ENCODE results near the gene SENP5.
"Not testable (repeated sequence)": the region's sequence is repeated elsewhere in the genome, so short reads cannot be mapped to it uniquely, and the experiment has no call there.

The SENP5 gene

GRCh38 chr3:196867507-196868296 lies at the start of gene SENP5:
SENP5 (plus strand) TSS chr3:196867920; CDS start chr3:196885182, 17,262 bp downstream.
- peak; percentile 91 for DNase-seq

- DNase-seq = no peak
Observed at GRCh38 chr3:196821806-196822355, 45.8 kb upstream of the SENP5 start.

GRCh38 chr3:196829651-196830050 lies 38.1 kb upstream of the SENP5 start:
- not testable (repeated sequence) for DNase-seq

GRCh38 chr3:196835086-196835485 lies 32.6 kb upstream of the SENP5 start:
- no peak for DNase-seq

GRCh38 chr3:196836626-196837025 lies 31.1 kb upstream of the SENP5 start:
- not testable (repeated sequence) for DNase-seq

- DNase-seq = peak; percentile 71
Observed at GRCh38 chr3:196837819-196838420, 29.8 kb upstream of the SENP5 start.

- DNase-seq = not testable (repeated sequence)
Observed at GRCh38 chr3:196839351-196839750, 28.4 kb upstream of the SENP5 start.

GRCh38 chr3:196842567-196843434 lies 24.9 kb upstream of the SENP5 start:
- DNase-seq = no peak

- DNase-seq = no peak
Observed at GRCh38 chr3:196843435-196844110, 24.1 kb upstream of the SENP5 start.

GRCh38 chr3:196844235-196845219 lies 23.2 kb upstream of the SENP5 start:
- DNase-seq = not testable (repeated sequence)

GRCh38 chr3:196848375-196848774 lies 19.3 kb upstream of the SENP5 start:
- DNase-seq = not testable (repeated sequence)

- DNase-seq = no peak
Observed at GRCh38 chr3:196849180-196849741, 18.5 kb upstream of the SENP5 start.

GRCh38 chr3:196863000-196863399 lies 4.7 kb upstream of the SENP5 start:
- not testable (repeated sequence) for DNase-seq

GRCh38 chr3:196867155-196867506 lies 589 bp upstream of the SENP5 start:
- no peak for DNase-seq

GRCh38 chr3:196868297-196868661 lies 559 bp downstream of the SENP5 start:
- peak; percentile 14 for DNase-seq

- DNase-seq = no peak
Observed at GRCh38 chr3:196872316-196872715, 4.6 kb downstream of the SENP5 start.

- not testable (repeated sequence) for DNase-seq
Observed at GRCh38 chr3:196874511-196875094, 6.9 kb downstream of the SENP5 start.

- no peak for DNase-seq
Observed at GRCh38 chr3:196875258-196875657, 7.5 kb downstream of the SENP5 start.

- DNase-seq = no peak
Observed at GRCh38 chr3:196883361-196883760, 15.6 kb downstream of the SENP5 start.

GRCh38 chr3:196886144-196886543 lies 18.4 kb downstream of the SENP5 start:
- no peak for DNase-seq

Measured in activated CD8-positive, alpha-beta memory T cell treated with anti-CD3 and anti-CD28 coated beads, Interleukin-2, amount 50 U/mL, for 4 hours (primary cell).